ENCODE data around the gene ASB12.
"Not testable (repeated sequence)": the region's sequence is repeated elsewhere in the genome, so short reads cannot be mapped to it uniquely, and the experiment has no call there.

Gene ASB12

DNA sequence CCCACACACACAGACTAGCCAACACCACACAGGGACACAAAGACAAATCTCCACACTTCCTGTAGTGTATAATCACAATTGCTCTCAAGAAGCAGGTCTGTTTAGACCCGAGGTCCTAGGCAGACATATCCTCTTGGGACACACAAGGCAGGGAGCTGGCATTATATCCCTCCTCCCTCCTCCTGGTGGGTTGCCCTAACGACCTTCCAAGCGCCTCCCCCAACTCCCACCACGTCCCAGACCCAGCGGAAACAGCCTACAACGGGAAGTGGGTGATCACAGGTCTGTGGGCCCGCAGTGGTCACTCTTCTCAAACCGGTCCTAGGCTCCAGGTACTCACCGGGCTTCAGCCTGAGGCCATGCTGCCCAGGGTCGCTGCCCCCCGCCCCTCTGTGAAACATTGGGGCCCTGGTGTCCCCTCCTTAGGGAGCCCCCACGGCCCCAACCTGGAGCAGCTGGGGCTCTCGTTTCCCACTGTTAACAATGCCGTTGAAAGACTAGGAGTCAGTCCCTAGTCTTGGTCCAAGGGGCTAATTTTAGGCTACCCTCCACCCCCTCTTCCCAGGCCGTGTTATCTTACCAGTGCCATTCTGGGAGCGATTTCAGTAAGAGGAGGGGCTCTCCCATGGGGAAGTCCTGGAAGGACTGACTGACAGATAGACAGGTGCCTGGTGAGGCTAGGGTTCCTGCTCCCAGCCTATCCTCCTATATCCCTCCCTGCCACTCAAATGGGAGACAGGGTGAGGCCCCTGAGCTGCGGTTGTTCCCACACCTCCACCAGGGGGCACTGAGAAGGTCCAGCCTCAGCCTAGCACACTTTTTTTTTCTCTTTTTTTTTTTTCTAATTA is at the start of gene ASB12:
Gene ASB12 (minus strand): TSS at position 485 of the 848 bp plus-strand sequence. CDS start 4,957 bp downstream, outside the sequence.
- no peak for DNase-seq

GRCh38 chrX:64265265-64265664 is 34.9 kb upstream of the ASB12 start:
- DNase-seq: no peak

DNA sequence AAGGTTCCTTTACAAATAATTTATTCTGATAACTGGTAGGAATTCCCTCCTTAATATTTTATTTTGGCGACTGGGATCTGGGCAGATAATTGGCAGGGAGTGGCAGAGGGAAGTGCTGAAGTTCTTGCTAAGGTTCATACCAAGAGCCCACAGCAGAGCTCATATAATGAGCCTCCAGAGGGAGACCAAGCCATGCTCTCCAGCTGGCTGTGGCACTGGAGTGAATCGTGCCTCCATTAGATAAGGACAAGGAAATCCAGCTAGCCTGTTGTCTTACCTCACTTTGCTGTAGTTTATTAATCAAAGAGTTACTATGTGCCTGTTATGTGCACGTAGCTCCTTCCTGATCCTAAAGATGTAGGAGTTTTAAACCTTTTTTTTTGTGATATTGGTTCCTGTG is 1.3 kb downstream of the ASB12 start:
- no peak for DNase-seq

DNA sequence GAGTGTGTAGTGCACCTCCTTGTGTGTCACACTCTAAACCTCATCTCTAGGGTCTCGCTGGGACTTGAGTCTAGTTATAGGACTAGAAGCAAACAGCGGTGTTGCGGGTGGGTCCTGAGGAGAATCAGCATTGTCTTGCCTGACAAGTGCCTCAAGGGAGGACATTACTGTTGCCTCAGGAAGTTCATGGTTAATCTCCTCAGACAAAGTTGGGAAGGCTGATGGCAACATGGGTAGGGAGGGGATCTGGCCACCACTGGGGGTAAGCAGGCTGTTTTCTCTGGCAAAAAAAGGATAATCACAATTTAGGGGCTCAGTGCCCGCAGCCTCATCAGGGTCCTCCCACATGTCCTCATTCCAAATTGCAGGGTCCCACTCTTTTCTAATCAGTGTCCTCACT is 12.4 kb downstream of the ASB12 start:
- no peak for DNase-seq

GRCh38 chrX:64213989-64214388 is 16.4 kb downstream of the ASB12 start:
- DNase-seq: not testable (repeated sequence)

- no peak for DNase-seq
These were observed 23.7 kb downstream of the ASB12 start for GRCh38 chrX:64206556-64207162.

DNA sequence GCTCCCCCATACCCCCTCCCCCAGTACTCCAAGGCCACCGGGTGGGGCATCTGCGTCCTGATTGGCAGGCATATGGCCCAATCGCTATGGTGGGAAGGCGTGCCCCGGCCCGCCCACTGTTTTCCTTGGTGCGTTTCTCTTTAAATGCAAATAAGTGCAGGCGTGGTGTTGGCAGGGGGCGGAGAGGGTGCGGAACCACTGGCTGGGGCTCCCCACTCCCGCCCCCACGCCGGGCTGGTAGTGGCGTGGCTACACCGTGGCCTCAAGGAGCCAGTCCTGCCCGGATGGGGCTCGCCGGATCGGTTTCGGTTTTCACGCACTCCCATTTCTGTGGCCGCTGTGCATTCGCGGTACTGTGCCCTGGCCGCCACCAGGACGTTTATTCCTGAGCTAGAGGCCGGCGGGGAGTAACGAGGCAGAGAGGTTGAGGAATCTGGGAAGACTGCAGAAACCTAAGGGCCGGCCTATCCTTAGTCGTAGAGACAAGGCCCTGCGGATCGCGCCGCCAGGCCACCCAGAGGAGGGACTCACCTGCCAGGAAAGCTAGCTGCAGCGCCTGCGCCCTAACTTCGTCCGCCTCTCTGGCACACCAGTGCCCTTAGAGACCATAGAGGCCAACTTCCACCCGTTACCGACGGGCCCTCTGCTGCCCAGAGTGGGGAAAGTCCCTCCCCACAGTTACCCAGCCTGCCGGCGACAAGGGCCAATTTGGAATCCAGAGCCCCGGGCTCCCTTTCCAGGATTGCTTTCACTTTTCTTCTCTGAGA is 24.5 kb downstream of the ASB12 start:
- peak; percentile 88 for DNase-seq

DNA sequence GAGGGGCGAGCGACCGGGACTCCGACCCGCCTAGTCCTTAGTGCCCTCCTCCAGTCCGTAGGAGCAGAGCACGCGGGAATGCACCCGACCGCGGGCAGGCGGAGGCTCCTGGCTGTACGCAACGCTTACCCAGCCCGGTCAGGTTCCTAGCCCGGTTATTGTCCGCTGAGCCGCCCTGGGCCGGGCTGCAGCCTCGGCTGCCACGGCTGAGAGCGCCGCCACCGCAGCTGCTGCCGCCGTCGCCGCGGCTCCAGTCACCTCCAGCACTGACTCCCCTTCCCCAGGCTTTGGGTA is 25.0 kb downstream of the ASB12 start, which contains the start of gene AMER1:
Gene AMER1 (minus strand): TSS at position 268 of the 294 bp plus-strand sequence. CDS start 12,422 bp downstream, outside the sequence.
- DNase-seq: no peak

DNA sequence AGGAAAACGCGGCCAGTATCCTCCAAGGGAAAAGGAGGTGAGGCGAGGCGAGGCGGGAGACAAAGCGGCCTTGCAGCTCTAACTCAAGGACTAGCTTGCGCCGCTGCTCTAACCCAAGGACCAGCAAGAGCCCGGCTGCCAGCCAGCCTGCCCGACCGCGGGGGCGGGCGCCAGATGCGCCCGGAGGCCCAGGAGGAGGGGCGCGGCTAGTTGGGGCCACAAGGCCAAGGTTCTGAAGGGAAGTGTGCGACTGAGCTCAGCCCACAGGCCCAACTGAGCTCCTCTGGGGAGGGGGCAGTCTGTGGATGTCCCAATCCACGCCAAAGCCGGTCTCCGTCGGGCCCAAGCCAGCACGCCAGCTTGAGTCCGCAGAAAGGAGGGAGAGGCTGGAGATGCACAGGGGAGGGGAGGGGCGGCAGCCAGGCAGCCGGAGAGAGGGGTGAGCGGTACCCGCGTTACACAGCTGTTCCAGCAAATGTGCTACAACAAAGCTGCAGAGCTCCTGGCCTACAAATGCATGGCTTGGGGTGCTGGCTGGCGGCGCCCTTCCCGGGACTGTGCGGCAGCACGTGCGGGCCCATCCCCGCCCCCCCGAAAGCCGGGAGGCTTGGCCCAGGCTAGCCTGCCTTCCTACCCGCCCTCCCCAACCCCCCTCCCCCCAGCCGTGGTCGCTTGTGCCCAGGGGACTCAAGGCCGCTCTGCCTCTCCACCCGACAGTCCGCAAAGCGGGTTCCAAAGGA is 25.5 kb downstream of the ASB12 start:
- DNase-seq: no peak

DNA sequence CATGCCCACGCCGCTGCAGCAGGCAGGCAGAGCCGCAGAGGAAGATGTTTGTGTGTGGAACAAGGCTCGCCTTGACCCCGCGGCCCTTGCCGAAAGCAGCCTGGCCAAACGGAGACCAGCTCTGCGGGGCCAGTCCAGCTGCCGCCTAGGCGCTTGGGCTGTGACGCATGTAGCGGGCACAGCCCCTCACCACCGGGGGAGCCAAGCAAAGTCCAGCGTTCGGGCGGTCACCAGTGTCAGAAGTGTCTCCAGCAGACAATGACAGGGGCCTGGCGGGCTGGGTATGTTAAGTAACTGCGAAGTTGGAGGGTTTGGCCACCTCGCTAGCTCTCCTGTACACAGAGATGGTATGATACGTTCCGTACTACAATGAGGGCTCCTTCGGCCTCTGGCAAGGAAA is 26.2 kb downstream of the ASB12 start:
- no peak for DNase-seq

GRCh38 chrX:64202808-64203325 is 27.5 kb downstream of the ASB12 start:
- no peak for DNase-seq

DNA sequence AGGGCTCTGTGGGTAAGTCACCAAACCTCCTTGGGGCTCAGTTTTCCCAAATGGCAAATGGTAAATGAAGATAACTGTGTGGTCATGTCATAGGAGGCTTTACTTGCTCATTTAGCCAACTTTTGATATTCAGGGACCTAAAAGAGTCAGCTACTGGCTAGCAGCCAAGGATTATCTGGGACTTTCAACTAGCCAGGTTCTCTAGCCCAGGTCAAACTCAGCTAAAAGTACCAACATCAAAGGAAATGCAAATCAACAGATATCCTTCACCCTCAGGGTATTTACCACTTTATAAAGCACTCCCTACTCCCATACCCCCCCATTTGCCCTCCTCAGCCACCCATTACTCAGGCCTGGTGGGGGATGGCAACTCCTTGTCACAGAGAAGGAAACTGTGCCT is 32.4 kb downstream of the ASB12 start:
- no peak for DNase-seq

- DNase-seq: no peak
These were observed 33.8 kb downstream of the ASB12 start for GRCh38 chrX:64196606-64197005.

- no peak for DNase-seq
These were observed 34.5 kb downstream of the ASB12 start for GRCh38 chrX:64195862-64196261.

DNA sequence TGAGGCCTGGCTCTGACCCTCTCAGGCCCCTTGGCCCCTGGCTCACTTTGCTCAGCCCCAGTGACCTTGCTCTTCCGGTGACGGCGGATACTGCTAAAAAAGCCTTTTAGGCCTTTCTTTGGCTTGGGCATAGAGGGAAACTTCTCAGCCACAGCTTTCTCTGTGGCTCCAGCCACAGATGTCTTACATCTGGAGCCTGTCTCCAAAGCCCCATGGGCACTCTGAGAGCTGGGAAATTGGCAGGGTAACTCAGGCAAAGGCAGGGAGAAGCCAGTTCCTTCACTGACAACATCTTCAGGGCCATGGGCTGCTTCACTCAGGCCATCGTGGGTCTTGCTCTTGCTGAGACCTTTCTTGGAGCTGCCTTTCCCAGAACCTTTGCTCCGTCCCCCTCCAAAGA is 37.7 kb downstream of the ASB12 start:
- no peak for DNase-seq

DNA sequence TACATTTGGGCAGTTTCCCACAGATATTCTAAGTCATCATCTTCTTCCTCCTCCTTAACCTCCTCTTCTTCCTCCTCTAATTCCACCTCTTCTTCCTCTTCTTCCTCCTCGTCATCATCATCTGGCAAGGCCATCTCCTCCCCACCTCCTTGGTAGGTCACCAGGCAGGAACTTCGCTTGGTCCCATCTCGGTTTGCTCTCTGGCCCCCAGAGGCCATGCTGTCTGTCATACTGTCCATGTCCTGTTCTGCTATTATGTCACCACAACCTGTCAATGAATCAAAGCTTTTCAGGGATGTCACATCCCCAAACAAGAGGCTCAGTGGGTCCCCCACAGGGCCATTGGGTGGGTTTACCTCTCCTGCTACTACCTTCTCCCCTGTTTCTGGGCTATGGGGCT is 38.4 kb downstream of the ASB12 start:
- DNase-seq: no peak

- DNase-seq: no peak
These were observed 39.0 kb downstream of the ASB12 start for GRCh38 chrX:64191281-64192010.

- no peak for DNase-seq
These were observed 40.2 kb downstream of the ASB12 start for GRCh38 chrX:64190136-64190740.

- no peak for DNase-seq
These were observed 41.5 kb downstream of the ASB12 start for GRCh38 chrX:64188901-64189300.

GRCh38 chrX:64187762-64188150 is 42.7 kb downstream of the ASB12 start:
- no peak for DNase-seq

DNA sequence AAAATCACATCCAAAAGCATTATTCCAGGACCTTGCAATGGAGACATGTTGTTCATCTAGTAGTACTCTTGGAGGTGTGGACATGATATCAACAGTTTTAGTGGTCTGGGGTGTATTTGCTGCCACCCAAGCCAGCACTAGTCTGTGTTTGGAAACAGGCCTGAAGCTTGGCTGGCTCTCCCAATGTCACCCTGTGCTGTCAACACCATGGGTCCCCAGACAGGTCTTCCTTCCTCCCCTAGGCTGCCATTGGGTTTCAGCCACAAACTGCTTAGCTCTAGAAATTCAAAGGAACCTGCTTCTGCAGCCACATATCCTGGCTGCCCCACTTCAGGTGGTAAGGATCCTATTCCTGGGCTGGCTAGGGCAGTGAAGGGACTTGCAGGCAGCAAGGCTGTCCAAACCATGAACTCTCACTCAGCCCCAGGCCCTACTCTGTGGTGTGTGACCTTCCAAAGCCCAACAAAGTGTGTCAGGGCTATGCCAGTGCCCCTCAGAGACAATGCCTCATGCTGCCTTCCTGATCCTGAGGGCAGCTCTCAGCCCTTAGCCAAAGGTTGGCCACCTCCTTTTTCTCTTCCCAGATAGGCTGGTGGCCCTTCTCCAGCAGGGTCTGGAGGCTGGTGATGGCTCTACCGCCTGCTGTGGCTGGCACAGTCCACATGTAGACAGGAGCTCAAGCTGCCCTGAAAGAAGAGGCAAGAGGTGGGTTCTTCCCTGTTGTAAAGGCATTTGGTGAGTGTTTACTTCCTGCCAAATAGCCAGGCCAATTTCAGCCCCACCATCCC is 43.2 kb downstream of the ASB12 start:
- DNase-seq: no peak
